Duodenal mucosa (tissue), 2 donors: ENCODE measurements around the gene SUPT3H.
A peak's percentile ranks its signal among the peaks of the same experiment; 100 is the strongest.

Source experiments
- H3K27ac ChIP-seq: one replicate; pipeline ENCODE4 v1.7.0; 2013; ENCODE audit warnings: low read depth, low read length
- H3K27me3 ChIP-seq, 2 donors: one replicate each; pipeline ENCODE4 v1.7.0; 2013; ENCODE audit warnings: low read length in 2 of 2, control low read depth in 1 of 2; ENCODE audit not compliant: insufficient read depth in 2 of 2, control insufficient read depth in 1 of 2
- H3K36me3 ChIP-seq, 2 donors: one replicate each; pipeline ENCODE4 v1.7.0; 2013; ENCODE audit warnings: low read length in 2 of 2, control low read depth in 1 of 2; ENCODE audit not compliant: insufficient read depth in 2 of 2, control insufficient read depth in 1 of 2
- H3K4me1 ChIP-seq, 2 donors: one replicate each; pipeline ENCODE4 v1.7.0; 2013; ENCODE audit warnings: low read length in 2 of 2, control low read depth in 1 of 2; ENCODE audit not compliant: insufficient read depth in 2 of 2, control insufficient read depth in 1 of 2
- H3K4me3 ChIP-seq, 2 donors: one replicate each; pipeline ENCODE4 v1.7.0; 2013; ENCODE audit warnings: low read length in 2 of 2, low read depth in 1 of 2
- H3K9ac ChIP-seq, 2 donors: one replicate each; pipeline ENCODE4 v1.7.0; 2013; ENCODE audit warnings: low read length in 2 of 2, low read depth in 1 of 2
- H3K9me3 ChIP-seq, 2 donors: one replicate each; pipeline ENCODE4 v1.7.0; 2013; ENCODE audit warnings: low read length in 2 of 2, control low read depth in 1 of 2; ENCODE audit not compliant: control insufficient read depth in 1 of 2

Gene SUPT3H

GRCh38 chr6:45327956-45328522 lies 49.7 kb downstream of the SUPT3H start, which contains the start of gene RUNX2:
Gene RUNX2 (plus strand): TSS chr6:45328330. CDS start chr6:45328727, 397 bp downstream.
- H3K4me1 ChIP-seq = peaks cover 0 to 8% of the 10 kb centered on the region in 2 donors
- H3K36me3 ChIP-seq = no peaks in the 10 kb centered on the region
- H3K4me3 ChIP-seq = peak within 1 kb of the TSS in 1 of 2 donors; percentile 37
- no peak within 1 kb of the TSS for H3K27ac ChIP-seq
- H3K27me3 ChIP-seq = no peaks in the 10 kb centered on the region
- no peaks in the 10 kb centered on the region for H3K9me3 ChIP-seq
- H3K9ac ChIP-seq = no peak within 1 kb of the TSS

GRCh38 chr6:45326698-45327417 lies 50.9 kb downstream of the SUPT3H start:
- H3K27ac ChIP-seq = no peak overlapping the region
- H3K36me3 ChIP-seq = no peaks in the 10 kb centered on the region
- H3K9ac ChIP-seq = no peak overlapping the region
- no peaks in the 10 kb centered on the region for H3K27me3 ChIP-seq
- no peaks in the 10 kb centered on the region for H3K9me3 ChIP-seq
- peaks cover 0 to 8% of the 10 kb centered on the region in 2 donors for H3K4me1 ChIP-seq
- no peak overlapping the region for H3K4me3 ChIP-seq

- Histone ChIP-seq H3K9ac (no peak overlapping the region), H3K27ac (no peak overlapping the region), H3K9me3 (no peaks in the 10 kb centered on the region), H3K4me1 (peaks cover 0 to 8% of the 10 kb centered on the region in 2 donors), H3K27me3 (no peaks in the 10 kb centered on the region), H3K4me3 (no peak overlapping the region), H3K36me3 (no peaks in the 10 kb centered on the region)
Measured at GRCh38 chr6:45323656-45324224, 54.0 kb downstream of the SUPT3H start.

GRCh38 chr6:45320349-45320748 lies 57.4 kb downstream of the SUPT3H start:
- no peak overlapping the region for H3K4me3 ChIP-seq
- H3K4me1 ChIP-seq = peaks cover 0 to 5% of the 10 kb centered on the region in 2 donors
- H3K27me3 ChIP-seq = no peaks in the 10 kb centered on the region
- no peaks in the 10 kb centered on the region for H3K9me3 ChIP-seq
- no peak overlapping the region for H3K9ac ChIP-seq
- H3K36me3 ChIP-seq = no peaks in the 10 kb centered on the region
- H3K27ac ChIP-seq = no peak overlapping the region

GRCh38 chr6:45314146-45314545 lies 63.6 kb downstream of the SUPT3H start:
- H3K4me3 ChIP-seq = no peak overlapping the region
- H3K4me1 ChIP-seq = no peaks in the 10 kb centered on the region
- H3K9ac ChIP-seq = no peak overlapping the region
- no peaks in the 10 kb centered on the region for H3K36me3 ChIP-seq
- no peak overlapping the region for H3K27ac ChIP-seq
- H3K27me3 ChIP-seq = no peaks in the 10 kb centered on the region
- no peaks in the 10 kb centered on the region for H3K9me3 ChIP-seq

GRCh38 chr6:45310118-45310788 lies 67.5 kb downstream of the SUPT3H start:
- no peaks in the 10 kb centered on the region for H3K27me3 ChIP-seq
- no peak overlapping the region for H3K4me3 ChIP-seq
- H3K9me3 ChIP-seq = no peaks in the 10 kb centered on the region
- H3K27ac ChIP-seq = no peak overlapping the region
- no peak overlapping the region for H3K9ac ChIP-seq
- H3K36me3 ChIP-seq = no peaks in the 10 kb centered on the region
- H3K4me1 ChIP-seq = no peaks in the 10 kb centered on the region

- H3K36me3 ChIP-seq = no peaks in the 10 kb centered on the region
- no peak overlapping the region for H3K9ac ChIP-seq
- H3K27ac ChIP-seq = no peak overlapping the region
- H3K27me3 ChIP-seq = no peaks in the 10 kb centered on the region
- H3K4me1 ChIP-seq = no peaks in the 10 kb centered on the region
- no peak overlapping the region for H3K4me3 ChIP-seq
- no peaks in the 10 kb centered on the region for H3K9me3 ChIP-seq
Measured at GRCh38 chr6:45305546-45305945, 72.2 kb downstream of the SUPT3H start.

- H3K4me1 ChIP-seq = no peaks in the 10 kb centered on the region
- H3K27ac ChIP-seq = no peak overlapping the region
- H3K4me3 ChIP-seq = no peak overlapping the region
- H3K9ac ChIP-seq = no peak overlapping the region
- no peaks in the 10 kb centered on the region for H3K27me3 ChIP-seq
- H3K36me3 ChIP-seq = no peaks in the 10 kb centered on the region
- H3K9me3 ChIP-seq = no peaks in the 10 kb centered on the region
Measured at GRCh38 chr6:45302832-45303231, 74.9 kb downstream of the SUPT3H start.

GRCh38 chr6:45301348-45302142 lies 76.2 kb downstream of the SUPT3H start:
- Histone ChIP-seq H3K9me3 (no peaks in the 10 kb centered on the region), H3K4me1 (no peaks in the 10 kb centered on the region)

More at GRCh38 chr6:45301348-45302142, 76.2 kb downstream of the SUPT3H start:
- Histone ChIP-seq H3K4me3 (no peak overlapping the region), H3K27ac (no peak overlapping the region), H3K36me3 (no peaks in the 10 kb centered on the region), H3K9ac (no peak overlapping the region), H3K27me3 (no peaks in the 10 kb centered on the region)
